ENCODE measurements around the gene CDH4. TPM values are rescaled to one million over a fixed set of nuclear protein-coding genes. Genes with fewer than 3 reads are reported as not detected.

Gene CDH4
- total RNA-seq, 2 donors from 2014 or later = not detected

DNA sequence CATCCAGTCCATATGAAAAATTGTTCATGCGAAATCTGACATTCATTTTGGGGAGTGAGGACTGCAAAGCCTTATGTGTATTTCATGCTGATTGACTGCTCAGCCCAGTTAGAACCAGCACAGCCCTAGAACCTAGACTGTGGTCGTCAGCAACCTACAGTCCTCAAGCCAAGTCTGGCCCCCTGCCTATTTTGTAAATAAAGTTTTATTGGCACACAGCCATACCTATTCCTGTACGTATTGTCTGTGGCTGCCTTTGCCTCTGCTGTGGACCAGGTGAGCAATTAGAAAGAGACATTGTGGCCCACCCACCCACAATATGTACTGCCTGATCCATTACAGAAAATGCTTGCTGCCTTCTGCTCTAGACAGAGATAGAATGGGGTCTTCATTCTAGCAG lies 422.6 kb downstream of the CDH4 start:
- H3K9me3 ChIP-seq = no peaks in the 10 kb centered on the region
- H3K4me3 ChIP-seq = no peak overlapping the region
- ATAC-seq (ENCODE audit: insufficient number of reproducible peaks, low FRiP score, low read depth) = no peak
- H3K27ac ChIP-seq = no peak overlapping the region
- H3K36me3 ChIP-seq = no peaks in the 10 kb centered on the region
- H3K27me3 ChIP-seq (replicated peaks; ENCODE audit: insufficient read depth) = no peaks in the 10 kb centered on the region
- DNase-seq (ENCODE audit: low spot score) = no peak
- TF ChIP-seq, protein P1, sequence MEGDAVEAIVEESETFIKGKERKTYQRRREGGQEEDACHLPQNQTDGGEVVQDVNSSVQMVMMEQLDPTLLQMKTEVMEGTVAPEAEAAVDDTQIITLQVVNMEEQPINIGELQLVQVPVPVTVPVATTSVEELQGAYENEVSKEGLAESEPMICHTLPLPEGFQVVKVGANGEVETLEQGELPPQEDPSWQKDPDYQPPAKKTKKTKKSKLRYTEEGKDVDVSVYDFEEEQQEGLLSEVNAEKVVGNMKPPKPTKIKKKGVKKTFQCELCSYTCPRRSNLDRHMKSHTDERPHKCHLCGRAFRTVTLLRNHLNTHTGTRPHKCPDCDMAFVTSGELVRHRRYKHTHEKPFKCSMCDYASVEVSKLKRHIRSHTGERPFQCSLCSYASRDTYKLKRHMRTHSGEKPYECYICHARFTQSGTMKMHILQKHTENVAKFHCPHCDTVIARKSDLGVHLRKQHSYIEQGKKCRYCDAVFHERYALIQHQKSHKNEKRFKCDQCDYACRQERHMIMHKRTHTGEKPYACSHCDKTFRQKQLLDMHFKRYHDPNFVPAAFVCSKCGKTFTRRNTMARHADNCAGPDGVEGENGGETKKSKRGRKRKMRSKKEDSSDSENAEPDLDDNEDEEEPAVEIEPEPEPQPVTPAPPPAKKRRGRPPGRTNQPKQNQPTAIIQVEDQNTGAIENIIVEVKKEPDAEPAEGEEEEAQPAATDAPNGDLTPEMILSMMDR (IDR thresholded peaks at IDR 0.05) = no peak
- H3K4me1 ChIP-seq (ENCODE audit: control insufficient read depth in 1 of 2, low read depth in 2 of 2) = no peaks in the 10 kb centered on the region

DNA sequence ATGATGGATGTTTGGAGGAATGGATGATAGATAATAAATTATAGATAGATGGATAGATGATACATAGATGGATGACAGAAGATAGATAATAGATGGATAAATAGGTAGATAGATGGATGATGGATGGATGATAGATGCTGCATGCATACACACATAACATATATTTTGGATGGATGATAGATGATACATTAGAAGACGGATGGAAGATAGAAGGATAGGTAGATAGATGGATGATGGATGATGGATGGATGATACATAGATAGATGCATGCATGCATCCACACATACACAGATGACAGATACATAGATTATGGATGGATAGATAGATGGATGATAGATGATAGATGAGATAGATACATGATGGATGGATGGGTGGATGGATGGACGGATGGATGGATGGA lies 425.9 kb downstream of the CDH4 start:
- Histone ChIP-seq H3K27ac (no peak overlapping the region), H3K36me3 (no peaks in the 10 kb centered on the region), H3K4me1 (ENCODE audit: control insufficient read depth in 1 of 2, low read depth in 2 of 2) (no peaks in the 10 kb centered on the region), H3K4me3 (no peak overlapping the region), H3K9me3 (no peaks in the 10 kb centered on the region), H3K27me3 (replicated peaks; ENCODE audit: insufficient read depth) (no peaks in the 10 kb centered on the region)
- TF ChIP-seq, protein P1 (IDR thresholded peaks at IDR 0.05) = no peak
- ATAC-seq (ENCODE audit: insufficient number of reproducible peaks, low FRiP score, low read depth) = no peak
- no peak for DNase-seq (ENCODE audit: low spot score)

DNA sequence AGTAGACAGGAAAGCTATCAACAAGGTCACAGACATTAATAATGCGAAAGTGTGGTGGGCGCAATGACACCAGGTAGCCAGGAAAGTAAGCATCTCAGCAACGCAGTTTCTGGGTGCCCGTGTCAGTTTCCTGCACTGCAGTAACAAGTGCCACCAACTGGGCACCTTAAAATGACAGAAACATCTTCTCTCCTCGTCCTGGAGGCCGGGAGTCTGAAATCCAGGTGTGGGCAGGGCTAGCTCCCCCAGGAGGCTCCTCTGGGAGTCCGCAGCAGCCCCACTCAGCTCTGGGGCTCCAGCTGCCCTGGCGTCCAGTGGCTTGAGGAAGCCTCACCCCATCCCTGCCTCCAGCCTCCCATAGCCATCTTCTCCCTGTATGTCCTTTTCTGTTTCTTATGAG lies 426.4 kb downstream of the CDH4 start:
- no peak overlapping the region for H3K27ac ChIP-seq
- H3K4me1 ChIP-seq (ENCODE audit: control insufficient read depth in 1 of 2, low read depth in 2 of 2) = no peaks in the 10 kb centered on the region
- TF ChIP-seq, protein P1 (IDR thresholded peaks at IDR 0.05) = no peak
- H3K4me3 ChIP-seq = no peak overlapping the region
- no peaks in the 10 kb centered on the region for H3K36me3 ChIP-seq
- no peaks in the 10 kb centered on the region for H3K9me3 ChIP-seq
- no peaks in the 10 kb centered on the region for H3K27me3 ChIP-seq (replicated peaks; ENCODE audit: insufficient read depth)
- DNase-seq (ENCODE audit: low spot score) (no peak), ATAC-seq (ENCODE audit: insufficient number of reproducible peaks, low FRiP score, low read depth) (no peak)

DNA sequence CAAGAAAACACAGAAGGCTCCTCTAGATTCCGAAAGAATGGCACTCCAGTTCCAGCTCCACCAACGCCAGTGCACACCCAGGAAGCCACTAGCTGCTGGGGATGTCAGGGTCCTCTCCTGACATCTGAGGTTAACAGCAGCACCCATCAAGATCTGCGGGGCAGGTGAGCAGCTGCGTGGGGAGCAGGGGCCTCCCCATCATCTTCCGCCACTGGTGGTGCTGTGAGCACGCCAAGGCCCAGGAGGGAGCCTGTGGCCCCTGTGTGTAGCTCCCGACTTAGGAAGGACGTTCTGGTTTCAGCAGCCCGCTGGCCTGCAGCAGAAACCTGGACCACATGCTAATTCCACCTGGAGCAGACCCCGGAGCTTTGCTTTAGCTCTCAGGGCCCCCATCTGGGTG lies 427.4 kb downstream of the CDH4 start:
- Histone ChIP-seq H3K36me3 (no peaks in the 10 kb centered on the region), H3K4me3 (no peak overlapping the region), H3K27ac (no peak overlapping the region), H3K27me3 (replicated peaks; ENCODE audit: insufficient read depth) (no peaks in the 10 kb centered on the region), H3K9me3 (no peaks in the 10 kb centered on the region), H3K4me1 (ENCODE audit: control insufficient read depth in 1 of 2, low read depth in 2 of 2) (no peaks in the 10 kb centered on the region)
- DNase-seq (ENCODE audit: low spot score) (no peak), ATAC-seq (ENCODE audit: insufficient number of reproducible peaks, low FRiP score, low read depth) (no peak)
- TF ChIP-seq, protein P1 (IDR thresholded peaks at IDR 0.05) = no peak

DNA sequence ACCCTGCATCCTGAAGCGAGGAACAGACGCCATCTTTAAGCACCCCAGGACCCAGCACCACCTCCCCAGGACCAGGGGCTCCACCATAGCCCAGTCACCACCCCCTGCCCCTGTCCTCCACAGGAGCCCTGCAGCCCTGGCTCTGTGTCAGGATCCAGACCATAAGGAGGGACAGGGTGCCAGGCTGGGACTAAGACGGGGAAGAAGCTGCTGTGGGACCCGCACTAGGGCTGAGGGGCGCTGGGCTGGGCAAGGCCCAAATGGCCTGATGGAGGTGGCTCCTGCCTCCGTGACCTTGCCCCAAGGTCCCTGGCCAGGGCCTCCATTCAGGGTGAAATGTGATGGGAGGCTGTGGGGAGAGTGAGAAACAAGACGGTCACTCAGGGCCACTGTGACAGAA lies 428.0 kb downstream of the CDH4 start:
- ATAC-seq (ENCODE audit: insufficient number of reproducible peaks, low FRiP score, low read depth) (no peak), DNase-seq (ENCODE audit: low spot score) (no peak)
- no peaks in the 10 kb centered on the region for H3K9me3 ChIP-seq
- no peaks in the 10 kb centered on the region for H3K4me1 ChIP-seq (ENCODE audit: control insufficient read depth in 1 of 2, low read depth in 2 of 2)
- no peak overlapping the region for H3K27ac ChIP-seq
- TF ChIP-seq, protein P1 (IDR thresholded peaks at IDR 0.05) = no peak
- no peaks in the 10 kb centered on the region for H3K36me3 ChIP-seq
- H3K4me3 ChIP-seq = no peak overlapping the region
- no peaks in the 10 kb centered on the region for H3K27me3 ChIP-seq (replicated peaks; ENCODE audit: insufficient read depth)
